Kidney (tissue), 14 donors: Measurements from ENCODE around the gene RTN4IP1. TPM values are rescaled to one million over a fixed set of nuclear protein-coding genes. Genes with fewer than 3 reads are reported as not detected.

Source experiments
- DNase-seq, 5 donors: peaks; one replicate each; pipeline ENCODE4 v3.0.0-alpha.2; 2013 to 2020
- FAIRE-seq: peaks from 2 replicates; lab custom pipeline; 2012; peaks lifted over from hg19 to GRCh38; lab: Jason Lieb, UNC
- H3K27ac ChIP-seq, 2 donors: one replicate each; pipeline ENCODE4 v1.7.0; 2013; ENCODE audit warnings: low read depth in 2 of 2, low read length in 2 of 2, inconsistent platforms in 1 of 2
- H3K27me3 ChIP-seq: one replicate; pipeline ENCODE4 v1.7.1; 2013; ENCODE audit warnings: low read length, inconsistent platforms; ENCODE audit not compliant: control insufficient read depth, insufficient read depth
- H3K36me3 ChIP-seq, 3 donors: one replicate each; pipeline versions ENCODE4 v1.7.0 to v1.7.1; 2013; ENCODE audit warnings: low read length in 3 of 3, control low read depth in 1 of 3, inconsistent platforms in 1 of 3; ENCODE audit not compliant: insufficient read depth in 3 of 3, control insufficient read depth in 2 of 3
- H3K4me1 ChIP-seq, 3 donors: one replicate each; pipeline versions ENCODE4 v1.7.0 to v1.7.1; 2013; ENCODE audit warnings: low read length in 3 of 3, inconsistent platforms in 1 of 3, low read depth in 1 of 3; ENCODE audit not compliant: control insufficient read depth in 2 of 3, insufficient read depth in 2 of 3
- H3K4me3 ChIP-seq, 3 donors: one replicate each; pipeline versions ENCODE4 v1.7.0 to v1.8.1; 2013; ENCODE audit warnings: low read length in 3 of 3, control low read depth in 1 of 3, inconsistent platforms in 1 of 3
- H3K9ac ChIP-seq, 3 donors: one replicate each; pipeline versions ENCODE4 v1.7.0 to v1.7.1; 2013; ENCODE audit warnings: low read length in 3 of 3, control low read depth in 1 of 3, inconsistent platforms in 1 of 3
- H3K9me3 ChIP-seq, 3 donors: one replicate each; pipeline versions ENCODE4 v1.7.0 to v1.7.1; 2013; ENCODE audit warnings: low read length in 3 of 3, control low read depth in 1 of 3, inconsistent platforms in 1 of 3; ENCODE audit not compliant: control insufficient read depth in 2 of 3, insufficient read depth in 1 of 3
- CTCF ChIP-seq: IDR thresholded peaks from 3 replicates; pipeline ENCODE4 v1.5.1; 2012; ENCODE audit warnings: mild to moderate bottlenecking, moderate library complexity, borderline replicate concordance; ENCODE audit not compliant: insufficient read depth; ENCODE audit errors: extremely low read depth
- intact Hi-C: fragments of 100-400 bp; cut with DNase I; formaldehyde crosslinking; loops from one replicate; pipeline ENCODE4 v1.11.1; 2022
- polyA plus RNA-seq: library from polyadenylated mRNA; stranded (reverse); fragments of 350-450 nt; fragmentation: Illumina TruSeq; extraction: RNeasy Lipid Tissue Mini Kit (QIAGEN cat#74804); gene quantifications from one replicate; pipeline ENCODE4 v1.2.3, GENCODE V29; 2014; ENCODE audit warnings: low read depth, low replicate concordance; ENCODE audit not compliant: insufficient read depth
- total RNA-seq: library from RNA; stranded (reverse); fragmentation: NEBNext Ultra II Directional; extraction: Animal tissue kit (Norgen Biotek cat#: 25700); gene quantifications from one replicate; pipeline ENCODE4 v1.2.1, GENCODE V29; 2021
- donor health status: control.
- donor health status: control.
- donor health status: control.
- donor health status: control.
- donor health status: control.
- donor health status: DM: yes; HTN: yes; CAD: no.
- donor health status: Normal renal cell carcinoma (clear cell type).

RTN4IP1 gene
- total and polyA plus RNA-seq, 2 donors from 2014 or later, result 8.9 to 19.3 TPM

- Histone ChIP-seq H3K9me3 (no peaks in the 10 kb centered on the region), H3K27ac (no peak overlapping the region), H3K4me1 (peaks cover 0 to 7% (median 0%) of the 10 kb centered on the region in 3 donors), H3K36me3 (no peaks in the 10 kb centered on the region), H3K4me3 (no peak overlapping the region), H3K9ac (no peak overlapping the region), H3K27me3 (no peaks in the 10 kb centered on the region)
- FAIRE-seq (peak; percentile 53), DNase-seq (no peak)
- intact Hi-C loops, result no loop called here
- no peak for TF ChIP-seq CTCF
These were observed 45.4 kb upstream of the RTN4IP1 start for GRCh38 chr6:106674541-106675229.

- Histone ChIP-seq H3K9ac (no peak overlapping the region), H3K36me3 (peaks cover 0 to 3% (median 0%) of the 10 kb centered on the region in 3 donors), H3K9me3 (no peaks in the 10 kb centered on the region), H3K27ac (no peak overlapping the region), H3K4me3 (no peak overlapping the region), H3K4me1 (peaks cover 0 to 7% (median 0%) of the 10 kb centered on the region in 3 donors), H3K27me3 (no peaks in the 10 kb centered on the region)
- intact Hi-C loops, result no loop called here
- TF ChIP-seq CTCF, result no peak
- FAIRE-seq (no peak), DNase-seq (no peak)
These were observed 42.4 kb upstream of the RTN4IP1 start for GRCh38 chr6:106671651-106672050.

GRCh38 chr6:106670236-106670635 is 40.9 kb upstream of the RTN4IP1 start:
- Histone ChIP-seq H3K4me3 (no peak overlapping the region), H3K36me3 (peaks cover 0 to 5% (median 2%) of the 10 kb centered on the region in 3 donors), H3K27me3 (no peaks in the 10 kb centered on the region), H3K9ac (no peak overlapping the region), H3K9me3 (no peaks in the 10 kb centered on the region), H3K27ac (no peak overlapping the region), H3K4me1 (peaks cover 0 to 4% (median 0%) of the 10 kb centered on the region in 3 donors)
- FAIRE-seq, result no peak
- TF ChIP-seq CTCF, result no peak
- intact Hi-C loops, result no loop called here
- DNase-seq, result no peak
